Brain pericyte (primary cell): ENCODE data around the gene DGCR8.
"Not testable (repeated sequence)": the region's sequence is repeated elsewhere in the genome, so short reads cannot be mapped to it uniquely, and the experiment has no call there.

Experiments used
- DNase-seq: peaks from one replicate; pipeline ENCODE4 v3.0.0-alpha.2; 2012; ENCODE audit warnings: low read depth, low spot score

Gene DGCR8

GRCh38 chr22:20152464-20152890 is 72.4 kb downstream of the DGCR8 start:
- DNase-seq = no peak

- DNase-seq = no peak
Measured at GRCh38 chr22:20153945-20154344, 73.9 kb downstream of the DGCR8 start.

- DNase-seq = no peak
Measured at GRCh38 chr22:20154602-20155187, 74.7 kb downstream of the DGCR8 start.

GRCh38 chr22:20155330-20156041 is 75.4 kb downstream of the DGCR8 start:
- DNase-seq = no peak

GRCh38 chr22:20156042-20156389 is 76.0 kb downstream of the DGCR8 start:
- DNase-seq = no peak

GRCh38 chr22:20156611-20157429 is 76.8 kb downstream of the DGCR8 start:
- DNase-seq = no peak

GRCh38 chr22:20157430-20158183 is 77.6 kb downstream of the DGCR8 start:
- no peak for DNase-seq

GRCh38 chr22:20158391-20159036 is 78.5 kb downstream of the DGCR8 start:
- no peak for DNase-seq

GRCh38 chr22:20159076-20159475 is 79.0 kb downstream of the DGCR8 start:
- no peak for DNase-seq

- not testable (repeated sequence) for DNase-seq
Measured at GRCh38 chr22:20159531-20159930, 79.5 kb downstream of the DGCR8 start.

- DNase-seq = no peak
Measured at GRCh38 chr22:20160041-20160440, 80.0 kb downstream of the DGCR8 start.
